Spleen (tissue), 11 donors: Measurements from ENCODE around the gene VGLL3. TPM values are rescaled to one million over a fixed set of nuclear protein-coding genes. Genes with fewer than 3 reads are reported as not detected.

Experiments
- DNase-seq: peaks from one replicate; pipeline ENCODE4 v3.0.0-alpha.2; 2020
- H3K27ac ChIP-seq, 8 donors: fragments of 200-600 bp; sonication (generic) in 7 of 8; 1 replicate in 4 of 8; 2 replicates in 4 of 8; pipeline versions ENCODE4 v1.5.0 to v1.8.0; 2016 to 2021; ENCODE audit warnings: inconsistent platforms in 4 of 8, mild to moderate bottlenecking in 4 of 8, moderate library complexity in 1 of 8
- H3K27me3 ChIP-seq, 7 donors: fragments of 200-600 bp; sonication (generic) in 6 of 7; replicated peaks in 1 of 7; 1 replicate in 4 of 7; 2 replicates in 3 of 7; pipeline versions ENCODE4 v1.5.0 to v1.8.0; 2016 to 2021; ENCODE audit warnings: inconsistent platforms in 3 of 7, mild to moderate bottlenecking in 1 of 7
- H3K36me3 ChIP-seq, 6 donors: fragments of 200-600 bp; sonication (generic) in 5 of 6; 1 replicate in 4 of 6; 2 replicates in 2 of 6; pipeline versions ENCODE4 v1.5.0 to v1.8.0; 2016 to 2021; ENCODE audit warnings: inconsistent platforms in 2 of 6
- H3K4me1 ChIP-seq, 6 donors: fragments of 200-600 bp; sonication (generic) in 5 of 6; 1 replicate in 3 of 6; 2 replicates in 3 of 6; pipeline versions ENCODE4 v1.5.0 to v1.8.0; 2016 to 2021; ENCODE audit warnings: inconsistent platforms in 3 of 6
- H3K4me3 ChIP-seq, 8 donors: fragments of 200-600 bp; sonication (generic) in 7 of 8; 1 replicate in 4 of 8; 2 replicates in 4 of 8; pipeline versions ENCODE4 v1.5.0 to v1.8.0; 2016 to 2021; ENCODE audit warnings: inconsistent platforms in 4 of 8, mild to moderate bottlenecking in 4 of 8, moderate library complexity in 2 of 8
- H3K9me3 ChIP-seq, 8 donors: fragments of 200-600 bp; sonication (generic) in 7 of 8; 1 replicate in 4 of 8; 2 replicates in 4 of 8; pipeline versions ENCODE4 v1.5.0 to v1.8.0; 2016 to 2021; ENCODE audit warnings: inconsistent platforms in 4 of 8
- CTCF ChIP-seq, 11 experiments: fragments of 200-600 bp in 7 of 11; fragments of 450-650 bp in 4 of 11; sonication (generic) in 4 of 11; IDR thresholded peaks in 8 of 11; conservative IDR thresholded peaks in 3 of 11; 1 replicate in 7 of 11; 2 replicates in 4 of 11; pipeline versions ENCODE4 v1.4.0 to v1.8.0; 2016 to 2021; ENCODE audit warnings: antibody characterized with exemption in 11 of 11, inconsistent platforms in 4 of 11, mild to moderate bottlenecking in 1 of 11
- POLR2A ChIP-seq, 3 donors: fragments of 450-650 bp; IDR thresholded peaks; one replicate each; pipeline ENCODE4 v1.5.1; 2017; ENCODE audit warnings: antibody characterized with exemption in 3 of 3, mild to moderate bottlenecking in 1 of 3
- POLR2AphosphoS5 ChIP-seq, 3 donors: sonication (generic); formaldehyde crosslinking; IDR thresholded peaks; one replicate each; pipeline ENCODE4 v1.5.1; 2017; ENCODE audit warnings: antibody characterized with exemption in 3 of 3
- WGBS, 5 donors: extraction: QIAGEN DNeasy Blood & Tissue Kit in 3 of 5; methylation state at CpG; one replicate each; pipeline versions ENCODE4 v1.1.5 to v1.1.7; 2013 to 2018; 5-methylcytosine and 5-hydroxymethylcytosine counted together
- intact Hi-C: fragments of 100-400 bp; cut with DNase I; formaldehyde crosslinking; loops from one replicate; pipeline ENCODE4 v1.15.0; 2023; ENCODE audit warnings: low total_unique reads
- polyA plus RNA-seq, 3 donors: library from polyadenylated mRNA; stranded (reverse); fragments of 200-250 nt; gene quantifications; one replicate each; pipeline ENCODE4 v1.2.1, GENCODE V29; 2013
- total RNA-seq, 7 donors: library from RNA; depleted of rRNA in 3 of 7; stranded (reverse); fragments of >200 nt in 3 of 7; fragmentation: NEBNext Ultra II Directional in 4 of 7; extraction: Animal tissue kit (Norgen Biotek cat#: 25700) in 4 of 7; gene quantifications; one replicate each; pipeline versions ENCODE4 v1.1.0 to v1.2.1, GENCODE V29; 2016 to 2021
- donor health status: healthy with polysubstance abuse.
- donor health status: DM: no; HTN: no; CAD: no; lungs with moderate emphysema.
- donor health status: DM: no; HTN: no; CAD: no.
- donor health status: Bipolar disorder and iron deficiency.
- donor health status: healthy.
- donor health status: DM: no; HTN: no; CAD: no.
- donor health status: DM: yes; HTN: yes; CAD: no.

VGLL3 gene
- total and polyA plus RNA-seq, 10 donors: 0.26 to 9.9 (median 2.2) TPM

- Histone ChIP-seq H3K36me3 (no peaks in the 10 kb centered on the region), H3K4me1 (no peaks in the 10 kb centered on the region), H3K27ac (no peak overlapping the region), H3K27me3 (no peaks in the 10 kb centered on the region), H3K4me3 (no peak overlapping the region), H3K9me3 (no peaks in the 10 kb centered on the region)
- DNase-seq: no peak
- WGBS, 5 donors: 0 to 88% (median 30%) methylated on average over 1 of the region's 1 CpG
- TF ChIP-seq POLR2AphosphoS5 (IDR thresholded peaks at IDR 0.05): no peak
- TF ChIP-seq CTCF (IDR thresholded peaks at IDR 0.05 in 8 of 11, conservative IDR thresholded peaks at IDR 0.05 in 3 of 11): no peak
- TF ChIP-seq POLR2A (IDR thresholded peaks at IDR 0.05): no peak
- intact Hi-C loops: no loop called here
These were observed 68.8 kb downstream of the VGLL3 start for GRCh38 chr3:86921971-86922680.

- H3K27me3 ChIP-seq: no peaks in the 10 kb centered on the region
- H3K4me1 ChIP-seq: no peaks in the 10 kb centered on the region
- H3K36me3 ChIP-seq: no peaks in the 10 kb centered on the region
- H3K27ac ChIP-seq: no peak overlapping the region
- peaks cover 0 to 3% (median 0%) of the 10 kb centered on the region in 8 donors for H3K9me3 ChIP-seq
- no peak for DNase-seq
- 47 to 65% (median 60%) methylated on average over 3 of the region's 3 CpGs for WGBS, 5 donors
- H3K4me3 ChIP-seq: no peak overlapping the region
- TF ChIP-seq POLR2A (IDR thresholded peaks at IDR 0.05) (no peak), POLR2AphosphoS5 (IDR thresholded peaks at IDR 0.05) (no peak), CTCF (IDR thresholded peaks at IDR 0.05 in 8 of 11, conservative IDR thresholded peaks at IDR 0.05 in 3 of 11) (no peak)
- intact Hi-C loops: no loop called here
These were observed 76.3 kb downstream of the VGLL3 start for GRCh38 chr3:86914670-86915069.

GRCh38 chr3:86913160-86913559, 77.8 kb downstream of the VGLL3 start:
- H3K27ac ChIP-seq: no peak overlapping the region
- no peak for DNase-seq
- 64 to 89% (median 79%) methylated on average over 3 of the region's 3 CpGs for WGBS, 5 donors
- no peaks in the 10 kb centered on the region for H3K27me3 ChIP-seq
- no peak overlapping the region for H3K4me3 ChIP-seq
- TF ChIP-seq POLR2A (IDR thresholded peaks at IDR 0.05): no peak
- intact Hi-C loops: no loop called here
- H3K9me3 ChIP-seq: peaks cover 0 to 3% (median 0%) of the 10 kb centered on the region in 8 donors
- no peaks in the 10 kb centered on the region for H3K4me1 ChIP-seq
- no peaks in the 10 kb centered on the region for H3K36me3 ChIP-seq

- H3K4me3 ChIP-seq: no peak overlapping the region
- no peaks in the 10 kb centered on the region for H3K27me3 ChIP-seq
- TF ChIP-seq POLR2AphosphoS5 (IDR thresholded peaks at IDR 0.05) (no peak), POLR2A (IDR thresholded peaks at IDR 0.05) (no peak)
- DNase-seq: no peak
- intact Hi-C loops: no loop called here
- H3K36me3 ChIP-seq: no peaks in the 10 kb centered on the region
- 46 to 97% (median 88%) methylated on average over 1 of the region's 1 CpG for WGBS, 5 donors
- no peaks in the 10 kb centered on the region for H3K9me3 ChIP-seq
- H3K4me1 ChIP-seq: no peaks in the 10 kb centered on the region
- no peak overlapping the region for H3K27ac ChIP-seq
These were observed 95.7 kb downstream of the VGLL3 start for GRCh38 chr3:86895202-86895601.

GRCh38 chr3:86890741-86891396, 100.1 kb downstream of the VGLL3 start:
- no peaks in the 10 kb centered on the region for H3K27me3 ChIP-seq
- H3K4me3 ChIP-seq: no peak overlapping the region
- H3K4me1 ChIP-seq: no peaks in the 10 kb centered on the region
- H3K27ac ChIP-seq: no peak overlapping the region
- no peaks in the 10 kb centered on the region for H3K36me3 ChIP-seq
- 46 to 54% (median 47%) methylated on average over 1 of the region's 1 CpG for WGBS, 5 donors
- DNase-seq: no peak
- no peak for TF ChIP-seq POLR2AphosphoS5 (IDR thresholded peaks at IDR 0.05)
- TF ChIP-seq CTCF (IDR thresholded peaks at IDR 0.05 in 8 of 11, conservative IDR thresholded peaks at IDR 0.05 in 3 of 11): no peak
- TF ChIP-seq POLR2A (IDR thresholded peaks at IDR 0.05): no peak
- intact Hi-C loops: no loop called here
- no peaks in the 10 kb centered on the region for H3K9me3 ChIP-seq
